ENCODE measurements around the gene TTLL3. TPM values are rescaled to one million over a fixed set of nuclear protein-coding genes. Genes with fewer than 3 reads are reported as not detected.
A peak's percentile ranks its signal among the peaks of the same experiment; 100 is the strongest.

Gene TTLL3
- total and polyA plus RNA-seq, 2 of the 13 experiments (the other 11 are each of a cell fraction or from before 2014, with no cell fraction given): 9.5 to 51.2 TPM

DNA sequence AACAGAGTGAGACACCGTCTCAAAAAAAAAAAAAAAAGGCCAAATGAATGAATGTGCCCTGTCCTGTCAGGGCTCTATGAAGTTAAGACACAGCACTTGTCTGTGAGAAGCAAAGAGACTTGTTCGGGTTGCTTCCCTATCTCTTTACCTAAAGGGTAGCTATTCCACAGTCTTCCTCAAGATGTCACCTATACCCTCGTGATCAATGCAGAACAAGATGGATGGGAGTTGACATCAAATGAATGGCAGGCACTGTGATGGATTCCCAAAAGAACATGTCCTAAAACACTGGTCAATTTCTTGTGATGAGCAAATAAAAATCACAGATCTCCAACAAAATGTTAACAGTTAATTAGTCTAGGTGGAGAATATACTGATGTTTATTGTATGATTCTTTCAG is 27.3 kb upstream of the TTLL3 start (continued):
- no peak for TF ChIP-seq AFF4 (CRISPR knock-in tag; IDR thresholded peaks at IDR 0.05)
- no peak for TF ChIP-seq ZKSCAN1 (IDR thresholded peaks at IDR 0.05; ENCODE audit: low read length)
- TF ChIP-seq, protein P1, sequence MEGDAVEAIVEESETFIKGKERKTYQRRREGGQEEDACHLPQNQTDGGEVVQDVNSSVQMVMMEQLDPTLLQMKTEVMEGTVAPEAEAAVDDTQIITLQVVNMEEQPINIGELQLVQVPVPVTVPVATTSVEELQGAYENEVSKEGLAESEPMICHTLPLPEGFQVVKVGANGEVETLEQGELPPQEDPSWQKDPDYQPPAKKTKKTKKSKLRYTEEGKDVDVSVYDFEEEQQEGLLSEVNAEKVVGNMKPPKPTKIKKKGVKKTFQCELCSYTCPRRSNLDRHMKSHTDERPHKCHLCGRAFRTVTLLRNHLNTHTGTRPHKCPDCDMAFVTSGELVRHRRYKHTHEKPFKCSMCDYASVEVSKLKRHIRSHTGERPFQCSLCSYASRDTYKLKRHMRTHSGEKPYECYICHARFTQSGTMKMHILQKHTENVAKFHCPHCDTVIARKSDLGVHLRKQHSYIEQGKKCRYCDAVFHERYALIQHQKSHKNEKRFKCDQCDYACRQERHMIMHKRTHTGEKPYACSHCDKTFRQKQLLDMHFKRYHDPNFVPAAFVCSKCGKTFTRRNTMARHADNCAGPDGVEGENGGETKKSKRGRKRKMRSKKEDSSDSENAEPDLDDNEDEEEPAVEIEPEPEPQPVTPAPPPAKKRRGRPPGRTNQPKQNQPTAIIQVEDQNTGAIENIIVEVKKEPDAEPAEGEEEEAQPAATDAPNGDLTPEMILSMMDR (CRISPR knock-in tag; IDR thresholded peaks at IDR 0.05): peak; percentile 44
- TF ChIP-seq ADNP (CRISPR knock-in tag; IDR thresholded peaks at IDR 0.05): no peak

DNA sequence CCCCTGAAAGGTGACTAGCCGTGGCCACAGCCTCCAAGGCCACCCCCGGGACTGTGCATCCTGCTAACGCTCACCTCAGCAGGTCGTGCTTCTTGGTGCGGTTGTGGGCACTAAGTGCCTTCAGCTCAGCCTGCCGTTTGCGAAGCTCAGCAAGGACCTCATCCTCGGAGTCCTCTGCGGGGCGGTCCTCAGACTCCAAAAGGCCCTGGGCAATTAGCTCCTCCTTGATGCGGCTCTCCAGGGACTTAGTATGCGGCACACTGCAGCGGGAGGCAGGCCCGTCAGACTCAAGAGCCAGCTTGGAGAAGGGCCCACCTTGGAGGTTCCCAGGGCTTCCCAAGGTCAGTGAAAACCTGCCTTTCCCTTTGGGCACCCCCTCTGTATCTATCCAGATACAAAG is 26.1 kb upstream of the TTLL3 start:
- H3K4me1 ChIP-seq (ENCODE audit: insufficient read depth, low read length): peaks cover 16% of the 10 kb centered on the region

More for the DNA sequence above, 26.1 kb upstream of the TTLL3 start:
- no peak overlapping the region for H3K9ac ChIP-seq (ENCODE audit: insufficient read depth, low read depth, low read length)
- H3K36me3 ChIP-seq (replicated peaks in 1 of 2; ENCODE audit: control insufficient read depth in 1 of 2, insufficient read depth in 2 of 2, low read length in 2 of 2): peaks cover 22 to 54% of the 10 kb centered on the region in 2 experiments
- intact Hi-C loops (cut with micrococcal nuclease; ENCODE audit: unreplicated experiment) (no loop called here), in situ Hi-C loops (cut with HindIII; ENCODE audit: extremely low pct_ligation_motif_present, low pct_unique_long_range_greater_than_20kb) (no loop called here)
- no peaks in the 10 kb centered on the region for H3K27me3 ChIP-seq (ENCODE audit: control insufficient read depth in 1 of 2, insufficient read depth in 2 of 2, low read length in 2 of 2)
- WGBS (ENCODE audit: low lambda C conversion rate): 92% methylated on average over 5 of the region's 14 CpGs
- POLR2A ChIA-PET: interaction anchor here (1.4 kb wide), 1 partner anchor 9 kb away, joined by 4 read pairs; the partner anchor contains the start of genes ARPC4 and TADA3
- DNase-seq (ENCODE audit: low spot score): no peak
- ATAC-seq: no peak
- TF ChIP-seq TEAD2 (CRISPR knock-in tag; IDR thresholded peaks at IDR 0.05) (no peak), AGO2 (optimal IDR thresholded peaks at IDR 0.05; ENCODE audit: low read depth, low read length) (peak; percentile 49)
- no peak overlapping the region for H3K27ac ChIP-seq (ENCODE audit: extremely low read length, insufficient read depth, low read length)
- no peak overlapping the region for H2AFZ ChIP-seq (ENCODE audit: low read length)
- H3K4me2 ChIP-seq (ENCODE audit: low read depth, low read length): no peak overlapping the region
- CTCF ChIA-PET (ENCODE audit: low intra/inter-chr PET ratio, low total read pairs): no interaction called here
- no peaks in the 10 kb centered on the region for H3K79me2 ChIP-seq (ENCODE audit: insufficient read depth, low read length)
- FAIRE-seq: no peak
- no TSS peak for BruUV-seq (replicated peaks)
- no peak overlapping the region for H3K4me3 ChIP-seq (replicated peaks in 1 of 3; ENCODE audit: insufficient read depth in 1 of 3, low read depth in 2 of 3, low read length in 3 of 3)
- H4K20me1 ChIP-seq (ENCODE audit: insufficient read depth, low read length): no peaks in the 10 kb centered on the region
- H3K9me3 ChIP-seq (ENCODE audit: low read length): no peaks in the 10 kb centered on the region

All from HepG2 (cell line).